Measurements from ENCODE around the gene PVRIG.
"Not testable (repeated sequence)": the region's sequence is repeated elsewhere in the genome, so short reads cannot be mapped to it uniquely, and the experiment has no call there.

Gene PVRIG

DNA sequence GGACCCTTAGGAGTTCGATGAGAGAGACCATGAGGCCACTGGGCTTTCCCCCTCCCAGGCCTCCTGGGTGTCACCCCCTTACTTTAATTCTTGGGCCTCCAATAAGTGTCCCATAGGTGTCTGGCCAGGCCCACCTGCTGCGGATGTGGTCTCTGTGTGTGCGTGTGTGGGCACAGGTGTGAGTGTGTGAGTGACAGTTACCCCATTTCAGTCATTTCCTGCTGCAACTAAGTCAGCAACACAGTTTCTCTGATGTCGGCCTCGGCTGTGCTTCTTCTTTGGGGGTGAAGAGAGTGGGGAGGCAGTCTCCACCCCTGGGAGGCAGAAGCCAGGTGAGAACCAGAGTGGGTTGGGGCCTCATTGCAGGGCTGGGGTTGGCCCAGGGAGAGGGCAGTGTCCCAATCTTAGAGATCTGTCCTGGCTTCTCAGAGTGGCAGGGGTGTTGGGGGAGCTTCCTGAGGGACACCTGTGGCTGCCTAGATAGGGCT lies 1.5 kb downstream of the PVRIG start:
- TF ChIP-seq, protein P1, sequence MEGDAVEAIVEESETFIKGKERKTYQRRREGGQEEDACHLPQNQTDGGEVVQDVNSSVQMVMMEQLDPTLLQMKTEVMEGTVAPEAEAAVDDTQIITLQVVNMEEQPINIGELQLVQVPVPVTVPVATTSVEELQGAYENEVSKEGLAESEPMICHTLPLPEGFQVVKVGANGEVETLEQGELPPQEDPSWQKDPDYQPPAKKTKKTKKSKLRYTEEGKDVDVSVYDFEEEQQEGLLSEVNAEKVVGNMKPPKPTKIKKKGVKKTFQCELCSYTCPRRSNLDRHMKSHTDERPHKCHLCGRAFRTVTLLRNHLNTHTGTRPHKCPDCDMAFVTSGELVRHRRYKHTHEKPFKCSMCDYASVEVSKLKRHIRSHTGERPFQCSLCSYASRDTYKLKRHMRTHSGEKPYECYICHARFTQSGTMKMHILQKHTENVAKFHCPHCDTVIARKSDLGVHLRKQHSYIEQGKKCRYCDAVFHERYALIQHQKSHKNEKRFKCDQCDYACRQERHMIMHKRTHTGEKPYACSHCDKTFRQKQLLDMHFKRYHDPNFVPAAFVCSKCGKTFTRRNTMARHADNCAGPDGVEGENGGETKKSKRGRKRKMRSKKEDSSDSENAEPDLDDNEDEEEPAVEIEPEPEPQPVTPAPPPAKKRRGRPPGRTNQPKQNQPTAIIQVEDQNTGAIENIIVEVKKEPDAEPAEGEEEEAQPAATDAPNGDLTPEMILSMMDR (IDR thresholded peaks at IDR 0.05; ENCODE audit: extremely low read depth, insufficient read depth, missing control alignments), result no peak
- in situ Hi-C loops (cut with MboI; ENCODE audit: low pct_unique_long_range_greater_than_20kb, low sequenced_read_pairs, unreplicated experiment), result no loop called here
- peak; percentile 81 for DNase-seq (ENCODE audit: low spot score)

DNA sequence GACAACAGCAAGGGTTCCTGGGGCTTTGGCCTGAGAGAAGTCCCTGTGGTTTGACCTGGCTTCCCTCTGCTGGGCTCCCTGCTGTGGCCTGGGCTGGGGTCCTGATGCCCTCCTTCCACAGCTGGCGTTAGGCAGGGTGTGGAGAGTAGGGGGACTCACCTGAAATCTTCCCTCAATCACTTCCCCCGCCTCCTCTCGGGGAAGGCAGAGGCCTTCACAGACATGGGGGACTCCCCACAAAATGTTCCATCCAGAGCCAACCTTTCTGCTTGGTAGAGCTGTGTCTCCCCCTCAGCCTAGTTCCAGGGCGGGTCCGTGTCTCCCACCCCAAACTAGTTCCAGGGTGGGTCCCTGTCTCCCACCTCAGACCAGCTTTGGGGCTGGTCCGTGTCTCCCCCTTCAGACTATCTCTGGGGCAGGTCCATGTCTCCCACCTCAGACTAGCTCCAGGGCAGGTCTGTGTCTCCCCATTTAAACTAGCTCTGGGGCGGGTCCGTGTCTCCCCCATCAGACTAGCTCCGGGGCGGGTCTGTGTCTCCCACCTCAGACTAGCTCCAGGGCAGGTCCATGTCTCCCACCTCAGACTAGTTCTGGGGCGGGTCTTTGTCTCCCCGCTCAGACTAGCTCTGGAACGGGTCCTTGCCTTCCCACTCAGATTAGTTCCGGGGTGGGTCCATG lies 2.2 kb downstream of the PVRIG start:
- DNase-seq (ENCODE audit: low spot score), result no peak
- TF ChIP-seq, protein P1 (IDR thresholded peaks at IDR 0.05; ENCODE audit: extremely low read depth, insufficient read depth, missing control alignments), result no peak
- in situ Hi-C loops (cut with MboI; ENCODE audit: low pct_unique_long_range_greater_than_20kb, low sequenced_read_pairs, unreplicated experiment), result no loop called here

DNA sequence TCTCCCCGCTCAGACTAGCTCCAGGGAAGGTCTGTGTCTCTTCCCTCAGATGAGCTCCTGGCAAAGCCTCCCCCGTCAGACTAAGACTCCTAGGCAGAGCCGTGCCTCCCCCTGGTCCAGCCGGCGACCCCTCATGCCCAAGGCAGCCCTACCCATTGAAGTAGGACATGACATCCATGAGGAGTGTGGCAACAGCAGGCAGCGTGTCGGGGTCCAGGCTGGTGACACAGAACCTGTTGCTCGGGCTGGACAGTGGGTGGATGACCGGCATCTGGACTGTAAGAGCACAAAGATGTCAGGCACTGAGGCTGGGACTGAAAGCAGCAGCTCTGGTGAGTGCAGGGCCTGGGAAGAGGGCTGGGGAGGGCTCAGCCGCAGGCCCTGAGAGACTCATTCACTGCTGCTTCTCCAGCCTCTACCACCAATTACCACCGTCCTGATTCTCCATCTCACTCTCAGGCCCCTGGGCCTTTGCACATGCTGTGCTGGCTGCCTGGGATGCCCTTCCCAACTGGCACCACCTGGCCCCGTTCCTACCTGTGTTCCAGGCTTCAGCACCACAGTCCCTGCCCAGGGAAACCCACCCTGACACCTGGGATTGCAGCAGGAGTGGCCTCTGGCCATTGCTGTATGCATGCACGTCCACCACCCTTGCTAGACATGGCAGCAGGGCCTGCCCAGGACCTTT lies 2.8 kb downstream of the PVRIG start:
- TF ChIP-seq, protein P1 (IDR thresholded peaks at IDR 0.05; ENCODE audit: extremely low read depth, insufficient read depth, missing control alignments), result no peak
- DNase-seq (ENCODE audit: low spot score), result no peak
- in situ Hi-C loops (cut with MboI; ENCODE audit: low pct_unique_long_range_greater_than_20kb, low sequenced_read_pairs, unreplicated experiment), result no loop called here

DNA sequence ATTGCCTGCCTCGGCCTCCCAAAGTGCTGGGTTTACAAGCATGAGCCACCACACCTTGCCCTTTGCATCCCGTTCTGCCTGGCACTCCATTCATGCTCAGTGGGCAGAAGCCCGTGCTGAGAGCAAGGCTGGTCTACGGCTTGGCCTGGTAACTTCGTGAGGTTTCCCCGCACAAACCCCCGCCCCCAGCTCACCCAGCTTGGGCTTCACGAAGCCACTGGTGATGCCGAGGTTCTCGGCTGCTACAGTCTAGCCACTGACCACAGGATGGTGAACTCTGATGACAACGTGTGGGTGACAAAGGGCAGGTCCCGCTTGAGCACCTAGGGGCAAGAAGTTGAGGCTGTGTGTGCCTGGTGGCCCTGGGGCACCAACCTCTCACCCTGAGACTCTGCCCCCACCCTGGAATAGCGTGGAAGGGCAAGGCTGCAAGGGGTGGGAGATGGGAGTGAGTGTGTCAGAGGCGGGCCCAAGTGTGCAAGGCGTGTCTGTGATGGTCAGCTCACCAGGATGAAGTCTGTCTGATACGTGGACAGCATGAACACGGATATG lies 3.7 kb downstream of the PVRIG start:
- DNase-seq (ENCODE audit: low spot score); in situ Hi-C loops (cut with MboI; ENCODE audit: low pct_unique_long_range_greater_than_20kb, low sequenced_read_pairs, unreplicated experiment): not testable (repeated sequence)

DNA sequence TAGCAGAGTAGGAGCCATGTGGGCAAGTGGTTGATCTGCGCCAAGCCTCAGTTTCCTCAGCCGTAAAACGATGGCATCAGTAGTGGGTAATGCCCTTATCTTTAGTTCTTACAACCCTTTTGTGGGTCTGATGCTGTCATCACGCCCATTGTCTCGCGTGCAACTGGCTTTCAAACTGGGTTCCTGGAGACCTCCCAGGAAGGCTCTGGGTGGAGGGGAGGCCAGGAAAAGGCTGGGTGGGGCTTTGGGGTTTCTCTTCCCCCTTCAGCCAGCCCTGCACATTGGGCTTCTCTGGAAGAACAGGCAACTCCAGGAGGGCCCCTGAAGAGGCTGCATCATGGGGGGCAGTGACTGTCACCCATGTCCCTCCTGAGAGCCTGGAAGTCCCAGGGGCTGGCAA lies 5.1 kb downstream of the PVRIG start:
- in situ Hi-C loops (cut with MboI; ENCODE audit: low pct_unique_long_range_greater_than_20kb, low sequenced_read_pairs, unreplicated experiment); DNase-seq (ENCODE audit: low spot score): not testable (repeated sequence)

DNA sequence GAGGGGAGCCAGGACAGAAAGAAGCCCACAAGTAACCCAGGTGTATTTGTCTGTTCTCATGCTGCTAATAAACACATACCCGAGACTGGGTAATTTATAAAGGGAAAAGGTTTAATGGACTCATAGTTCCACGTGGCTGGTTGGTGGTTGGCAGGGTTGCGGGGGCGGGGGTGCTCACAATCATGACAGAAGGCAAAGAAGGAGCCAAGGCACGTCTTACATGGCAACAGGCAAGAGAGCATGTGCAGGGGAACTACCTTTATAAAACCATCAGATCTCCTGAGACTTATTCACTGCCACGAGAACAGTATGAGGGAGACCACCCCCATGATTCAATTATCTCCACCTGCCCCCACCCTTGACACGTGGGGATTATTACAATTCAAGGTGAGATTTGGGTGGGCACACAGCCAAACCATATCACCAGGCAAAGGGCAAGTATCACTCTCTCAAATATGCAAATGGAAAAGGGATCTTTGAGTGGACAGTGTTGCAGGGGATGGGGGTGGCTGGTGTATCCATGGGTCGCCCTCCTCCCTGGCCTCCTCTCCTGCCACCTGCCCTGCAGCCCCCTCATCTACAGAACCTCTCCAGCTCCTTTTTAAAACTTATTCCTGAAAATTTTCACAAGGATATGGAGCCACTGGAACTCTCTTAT lies 15.0 kb downstream of the PVRIG start:
- in situ Hi-C loops (cut with MboI; ENCODE audit: low pct_unique_long_range_greater_than_20kb, low sequenced_read_pairs, unreplicated experiment), result not testable (repeated sequence)

DNA sequence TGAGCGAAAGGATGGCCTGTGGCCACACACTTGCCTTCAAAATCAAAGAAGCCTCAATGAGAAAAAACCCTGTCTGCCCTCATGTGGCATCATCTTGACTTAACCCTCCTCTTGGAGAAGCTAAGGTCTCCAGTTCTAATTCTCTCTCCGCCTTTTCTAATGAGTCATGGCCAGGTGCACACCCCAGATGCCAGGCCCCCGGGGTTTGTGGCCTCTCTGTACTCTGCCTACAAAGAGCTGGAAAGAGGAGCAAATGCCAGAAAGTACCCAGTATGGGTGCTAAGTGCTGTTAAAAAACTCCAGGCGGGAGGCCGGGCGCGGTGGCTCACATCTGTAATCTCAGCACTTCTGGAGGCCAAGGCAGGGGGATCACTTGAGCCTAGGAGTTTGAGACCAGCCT lies 20.2 kb downstream of the PVRIG start:
- in situ Hi-C loops (cut with MboI; ENCODE audit: low pct_unique_long_range_greater_than_20kb, low sequenced_read_pairs, unreplicated experiment); DNase-seq (ENCODE audit: low spot score): not testable (repeated sequence)

More for the DNA sequence above, 15.0 kb downstream of the PVRIG start:
- DNase-seq (ENCODE audit: low spot score), result not testable (repeated sequence)

DNA sequence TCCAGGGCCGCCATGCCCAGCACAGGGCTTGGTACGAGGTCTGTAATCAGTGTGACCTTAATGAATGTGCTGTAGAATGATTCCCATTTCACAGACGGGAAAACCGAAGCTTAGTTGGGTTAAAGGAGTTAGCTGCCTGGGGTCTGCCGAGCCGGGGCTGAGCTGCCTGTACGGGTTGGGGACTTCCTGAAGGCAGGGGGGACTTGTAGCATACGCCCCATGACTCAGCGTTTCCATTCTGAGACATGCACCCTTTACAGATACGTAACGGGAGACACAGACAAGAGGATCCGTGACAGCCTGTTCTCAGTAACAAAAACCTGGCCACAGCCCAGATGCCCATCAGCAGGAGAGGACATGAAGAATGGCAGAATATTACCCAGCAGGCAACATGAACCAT lies 23.6 kb downstream of the PVRIG start:
- DNase-seq (ENCODE audit: low spot score), result peak; percentile 85

DNA sequence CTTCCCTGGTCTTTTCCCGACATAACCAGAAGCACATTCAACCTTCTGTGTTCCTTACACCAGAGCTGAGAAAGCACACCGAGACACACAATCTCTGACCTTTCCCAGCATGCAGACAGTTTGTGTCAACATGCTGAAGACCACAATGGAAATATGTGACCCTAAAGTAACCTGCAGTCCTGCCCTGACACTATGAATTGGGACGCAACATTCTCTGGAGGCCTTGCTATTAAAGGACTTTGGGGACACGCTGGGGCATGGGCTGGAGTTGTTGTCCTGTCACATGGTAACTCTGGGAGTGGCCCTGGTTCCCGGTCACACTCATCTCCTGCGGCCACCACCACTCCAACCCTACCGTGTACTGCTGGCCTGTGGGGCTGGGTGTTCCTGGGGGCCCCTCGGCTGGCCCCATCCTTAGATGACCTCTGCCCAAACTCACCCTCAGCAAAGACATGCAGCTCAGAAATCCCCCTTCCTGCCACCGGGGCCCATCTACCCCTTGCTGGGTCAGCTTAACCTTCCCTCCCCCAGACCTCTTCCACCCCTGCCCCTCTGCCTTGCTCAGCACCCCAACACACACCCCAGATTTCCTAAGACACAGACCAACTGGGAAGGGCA lies 25.3 kb downstream of the PVRIG start:
- DNase-seq (ENCODE audit: low spot score); in situ Hi-C loops (cut with MboI; ENCODE audit: low pct_unique_long_range_greater_than_20kb, low sequenced_read_pairs, unreplicated experiment): not testable (repeated sequence)

More for the DNA sequence above, 23.6 kb downstream of the PVRIG start:
- in situ Hi-C loops (cut with MboI; ENCODE audit: low pct_unique_long_range_greater_than_20kb, low sequenced_read_pairs, unreplicated experiment), result not testable (repeated sequence)

DNA sequence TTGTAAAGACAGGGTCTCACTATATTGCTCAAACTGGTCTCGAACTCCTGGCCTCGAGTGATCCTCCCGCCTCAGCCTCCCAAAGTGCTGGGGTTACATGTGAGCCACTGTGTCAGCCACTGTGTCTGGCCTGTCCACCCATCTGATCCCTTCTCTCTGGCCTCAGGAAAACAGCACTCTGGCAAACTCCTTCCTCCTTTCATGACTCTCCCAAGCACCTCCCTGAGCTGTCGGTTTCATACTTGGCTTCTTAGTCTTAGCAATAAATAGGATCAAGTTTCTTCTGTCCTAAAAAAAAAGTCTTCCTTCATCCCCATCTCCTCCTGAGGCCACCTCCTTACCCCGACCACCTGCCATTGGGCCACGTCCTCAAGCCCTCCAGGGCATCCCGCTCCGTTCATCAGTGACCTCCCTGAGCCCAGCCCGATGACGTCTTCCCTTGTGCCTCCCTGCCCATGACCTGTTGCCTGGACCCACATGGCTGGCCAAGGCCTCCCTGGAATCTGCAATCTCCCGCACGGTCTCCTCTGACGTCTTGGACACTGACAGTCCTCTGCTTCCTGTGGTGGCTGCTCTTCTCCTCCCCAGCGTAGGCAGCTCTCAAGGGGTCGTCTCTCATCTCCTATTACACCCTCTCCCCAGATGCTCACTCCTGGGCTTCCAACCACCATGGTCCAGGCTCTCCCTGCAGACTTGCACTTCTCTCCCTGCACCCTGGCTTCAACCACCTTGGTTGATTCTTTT lies 26.5 kb downstream of the PVRIG start:
- in situ Hi-C loops (cut with MboI; ENCODE audit: low pct_unique_long_range_greater_than_20kb, low sequenced_read_pairs, unreplicated experiment); DNase-seq (ENCODE audit: low spot score): not testable (repeated sequence)

DNA sequence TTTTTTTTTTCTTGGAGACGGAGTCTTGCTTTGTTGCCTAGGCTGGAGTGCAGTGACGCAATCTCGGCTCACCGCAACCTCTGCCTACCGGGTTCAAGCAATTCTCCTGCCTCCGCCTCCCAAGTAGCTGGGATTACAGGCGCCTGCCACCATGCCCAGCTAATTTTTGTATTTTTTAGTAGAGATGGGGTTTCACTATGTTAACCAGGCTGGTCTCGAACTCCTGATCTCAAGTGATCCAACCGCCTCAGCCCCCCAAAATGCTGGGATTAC lies 27.1 kb downstream of the PVRIG start:
- DNase-seq (ENCODE audit: low spot score); in situ Hi-C loops (cut with MboI; ENCODE audit: low pct_unique_long_range_greater_than_20kb, low sequenced_read_pairs, unreplicated experiment): not testable (repeated sequence)

Data from GM13977 (cell line).